ENCODE data around the gene MYH14. TPM values are rescaled to one million over a fixed set of nuclear protein-coding genes. Genes with fewer than 3 reads are reported as not detected.

MYH14 gene
- total RNA-seq, 1 donor from 2014 or later: 0.59 TPM

DNA sequence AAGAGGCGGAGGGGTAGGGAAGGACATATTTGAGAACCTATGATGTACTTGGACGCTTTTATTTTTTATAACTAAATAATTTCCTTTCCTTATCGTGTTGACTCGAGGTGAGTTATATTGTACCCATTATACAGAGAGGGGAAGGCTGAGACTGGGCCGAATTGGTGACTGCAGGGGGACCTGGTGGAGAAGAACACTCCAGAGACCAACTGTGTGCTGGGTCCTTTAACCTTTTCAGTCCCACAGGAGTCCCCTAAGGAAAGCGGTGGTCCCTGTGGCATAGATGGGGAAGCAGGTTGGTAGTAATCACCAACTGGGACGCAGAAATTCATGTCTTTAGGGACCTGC, 633 bp downstream of the MYH14 start:
- H3K9me3 Mint-ChIP-seq (ENCODE audit: unreplicated experiment): peaks cover 4% of the 10 kb centered on the region
- H3K4me3 Mint-ChIP-seq (ENCODE audit: unreplicated experiment): no peak overlapping the region
- no peak overlapping the region for H3K27ac Mint-ChIP-seq (ENCODE audit: unreplicated experiment)
- no peaks in the 10 kb centered on the region for H3K36me3 Mint-ChIP-seq (ENCODE audit: unreplicated experiment)
- no peak for TF ChIP-seq CTCF (IDR thresholded peaks at IDR 0.05; ENCODE audit: partially characterized antibody, unreplicated experiment)
- DNase-seq: no peak
- no peaks in the 10 kb centered on the region for H3K4me1 Mint-ChIP-seq (ENCODE audit: low read depth, unreplicated experiment)
- H3K27me3 Mint-ChIP-seq (ENCODE audit: unreplicated experiment): peaks cover 2% of the 10 kb centered on the region

DNA sequence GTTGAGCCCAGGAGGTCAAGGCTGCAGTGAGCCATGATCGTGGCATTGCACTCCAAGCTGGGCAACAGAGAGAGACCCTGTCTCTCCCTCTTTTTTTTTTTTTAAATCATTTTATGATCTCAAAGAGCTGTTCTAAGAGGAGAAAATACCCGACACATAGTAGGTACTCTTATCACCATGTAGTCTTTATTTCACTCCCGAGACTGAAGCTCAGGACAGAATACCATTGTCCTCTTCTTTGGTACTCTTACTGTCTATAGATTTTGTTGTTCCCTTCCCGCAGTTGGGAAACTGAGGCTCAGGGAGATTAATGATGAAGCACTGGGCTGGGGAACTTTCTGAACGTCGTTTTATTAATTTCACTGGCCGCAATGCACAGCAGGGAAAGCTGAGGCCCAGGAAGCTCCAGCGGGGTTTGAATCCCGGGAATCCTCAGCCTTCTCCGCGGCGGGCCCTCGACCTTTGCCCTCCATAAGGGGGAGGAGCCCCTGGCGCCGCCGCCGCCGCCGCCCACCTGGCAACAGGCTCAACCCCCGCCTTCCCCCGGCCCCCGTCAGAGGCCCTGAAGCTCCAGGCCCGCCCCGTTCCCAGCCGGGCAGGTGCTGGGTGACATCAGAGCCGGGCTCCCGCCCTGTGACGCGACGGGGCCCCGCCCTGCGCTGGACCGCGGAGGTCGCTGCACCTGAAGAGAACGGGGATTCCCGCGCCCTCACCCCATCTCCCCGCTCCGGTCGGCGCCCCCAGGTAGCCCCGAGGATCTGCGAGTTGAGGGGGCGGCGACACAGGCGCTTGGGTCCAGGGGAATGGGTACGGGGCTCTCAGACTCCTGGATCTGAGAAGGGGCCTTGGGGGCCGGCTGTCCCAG, 1.6 kb downstream of the MYH14 start:
- Mint-ChIP-seq H3K4me3 (ENCODE audit: unreplicated experiment) (peak overlapping the region; percentile 71), H3K9me3 (ENCODE audit: unreplicated experiment) (peaks cover 5% of the 10 kb centered on the region), H3K27ac (ENCODE audit: unreplicated experiment) (no peak overlapping the region), H3K27me3 (ENCODE audit: unreplicated experiment) (peaks cover 2% of the 10 kb centered on the region), H3K36me3 (ENCODE audit: unreplicated experiment) (no peaks in the 10 kb centered on the region), H3K4me1 (ENCODE audit: low read depth, unreplicated experiment) (no peaks in the 10 kb centered on the region)
- no peak for TF ChIP-seq CTCF (IDR thresholded peaks at IDR 0.05; ENCODE audit: partially characterized antibody, unreplicated experiment)
- DNase-seq: peak; percentile 50

GRCh38 chr19:50205681-50206138, 2.3 kb downstream of the MYH14 start:
- DNase-seq: no peak
- TF ChIP-seq CTCF (IDR thresholded peaks at IDR 0.05; ENCODE audit: partially characterized antibody, unreplicated experiment): no peak
- no peak overlapping the region for H3K27ac Mint-ChIP-seq (ENCODE audit: unreplicated experiment)
- H3K4me3 Mint-ChIP-seq (ENCODE audit: unreplicated experiment): no peak overlapping the region
- no peaks in the 10 kb centered on the region for H3K36me3 Mint-ChIP-seq (ENCODE audit: unreplicated experiment)
- H3K4me1 Mint-ChIP-seq (ENCODE audit: low read depth, unreplicated experiment): no peaks in the 10 kb centered on the region
- H3K27me3 Mint-ChIP-seq (ENCODE audit: unreplicated experiment): peaks cover 2% of the 10 kb centered on the region
- H3K9me3 Mint-ChIP-seq (ENCODE audit: unreplicated experiment): peaks cover 5% of the 10 kb centered on the region

DNA sequence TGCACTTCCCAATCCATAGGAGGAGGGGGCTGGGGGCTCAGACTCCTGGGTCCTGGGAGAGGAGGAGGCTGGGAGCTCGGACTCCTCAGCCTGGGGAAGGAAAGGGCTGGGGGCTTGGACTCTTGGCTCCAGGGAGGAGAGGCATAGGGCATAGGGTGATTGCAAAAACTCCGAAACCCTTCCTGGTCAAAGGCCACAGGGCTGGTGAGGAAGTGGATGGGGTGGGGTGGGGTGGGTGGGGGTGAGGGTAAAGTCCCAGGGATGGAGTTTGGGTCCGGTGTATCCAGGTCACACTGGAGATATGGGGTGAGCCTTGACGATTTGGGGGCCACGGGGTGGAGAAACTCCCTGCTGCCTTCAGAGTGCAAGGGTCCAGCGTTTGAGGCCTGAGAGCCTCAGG, 2.8 kb downstream of the MYH14 start:
- H3K27ac Mint-ChIP-seq (ENCODE audit: unreplicated experiment): no peak overlapping the region

More for the DNA sequence above, 2.8 kb downstream of the MYH14 start:
- H3K9me3 Mint-ChIP-seq (ENCODE audit: unreplicated experiment): peaks cover 5% of the 10 kb centered on the region
- H3K4me3 Mint-ChIP-seq (ENCODE audit: unreplicated experiment): no peak overlapping the region
- no peaks in the 10 kb centered on the region for H3K4me1 Mint-ChIP-seq (ENCODE audit: low read depth, unreplicated experiment)
- no peak for TF ChIP-seq CTCF (IDR thresholded peaks at IDR 0.05; ENCODE audit: partially characterized antibody, unreplicated experiment)
- peaks cover 2% of the 10 kb centered on the region for H3K27me3 Mint-ChIP-seq (ENCODE audit: unreplicated experiment)
- DNase-seq: no peak
- no peaks in the 10 kb centered on the region for H3K36me3 Mint-ChIP-seq (ENCODE audit: unreplicated experiment)

Measured in glutamatergic neuron (in vitro differentiated cells).